SU-DHL-6 (cell line): ENCODE data around the gene WSB2.

ENCODE experiments used
- CTCF ChIP-seq: fragments of 200-600 bp; sonication (generic); IDR thresholded peaks from one replicate; pipeline ENCODE4 v1.5.1; 2017; ENCODE audit warnings: antibody characterized with exemption, mild to moderate bottlenecking, low read length, moderate library complexity; ENCODE audit not compliant: insufficient read depth, poor library complexity, severe bottlenecking
- EZH2phosphoT487 ChIP-seq: fragments of 200-600 bp; sonication (generic), shearing (Covaris generic); conservative IDR thresholded peaks from 2 replicates; pipeline ENCODE4 v1.6.1; 2018; ENCODE audit warnings: mild to moderate bottlenecking, antibody characterized with exemption, low read length, moderate library complexity, mixed read lengths

- no peak for TF ChIP-seq CTCF
- no peak for TF ChIP-seq EZH2phosphoT487
Observed at GRCh38 chr12:118058227-118058626, 2.8 kb downstream of the WSB2 start.
